WERI-Rb-1 (cell line): ENCODE measurements around the gene NCK2.

Source experiments
- DNase-seq: peaks from one replicate; pipeline ENCODE4 v3.0.0-alpha.2; 2020
- H3K27ac ChIP-seq: fragments of 250-450 bp; sonication (Bioruptor Pico); 2 replicates; pipeline ENCODE4 v1.5.1; 2020; ENCODE audit warnings: mild to moderate bottlenecking, moderate library complexity
- H3K27me3 ChIP-seq: fragments of 250-450 bp; sonication (Bioruptor Pico); 2 replicates; pipeline ENCODE4 v1.5.1; 2021; ENCODE audit warnings: mild to moderate bottlenecking, low read depth, moderate library complexity; ENCODE audit not compliant: insufficient read depth, severe bottlenecking
- H3K36me3 ChIP-seq: fragments of 250-450 bp; sonication (Bioruptor Pico); 2 replicates; pipeline ENCODE4 v1.5.1; 2020; ENCODE audit warnings: mild to moderate bottlenecking, moderate library complexity
- H3K4me3 ChIP-seq: 2 replicates; pipeline ENCODE4 v1.5.1; 2011; ENCODE audit warnings: low read depth, mild to moderate bottlenecking, control low read depth, low read length
- H3K9me3 ChIP-seq: fragments of 250-450 bp; sonication (Bioruptor Pico); 2 replicates; pipeline ENCODE4 v1.5.1; 2021; ENCODE audit warnings: mild to moderate bottlenecking, moderate library complexity; ENCODE audit not compliant: severe bottlenecking
- TF ChIP-seq, protein P1 (sequence below): IDR thresholded peaks from 2 replicates; pipeline ENCODE4 v1.5.1; 2011; ENCODE audit warnings: low read depth, mild to moderate bottlenecking, control low read depth, inconsistent platforms, low read length

Gene NCK2

DNA sequence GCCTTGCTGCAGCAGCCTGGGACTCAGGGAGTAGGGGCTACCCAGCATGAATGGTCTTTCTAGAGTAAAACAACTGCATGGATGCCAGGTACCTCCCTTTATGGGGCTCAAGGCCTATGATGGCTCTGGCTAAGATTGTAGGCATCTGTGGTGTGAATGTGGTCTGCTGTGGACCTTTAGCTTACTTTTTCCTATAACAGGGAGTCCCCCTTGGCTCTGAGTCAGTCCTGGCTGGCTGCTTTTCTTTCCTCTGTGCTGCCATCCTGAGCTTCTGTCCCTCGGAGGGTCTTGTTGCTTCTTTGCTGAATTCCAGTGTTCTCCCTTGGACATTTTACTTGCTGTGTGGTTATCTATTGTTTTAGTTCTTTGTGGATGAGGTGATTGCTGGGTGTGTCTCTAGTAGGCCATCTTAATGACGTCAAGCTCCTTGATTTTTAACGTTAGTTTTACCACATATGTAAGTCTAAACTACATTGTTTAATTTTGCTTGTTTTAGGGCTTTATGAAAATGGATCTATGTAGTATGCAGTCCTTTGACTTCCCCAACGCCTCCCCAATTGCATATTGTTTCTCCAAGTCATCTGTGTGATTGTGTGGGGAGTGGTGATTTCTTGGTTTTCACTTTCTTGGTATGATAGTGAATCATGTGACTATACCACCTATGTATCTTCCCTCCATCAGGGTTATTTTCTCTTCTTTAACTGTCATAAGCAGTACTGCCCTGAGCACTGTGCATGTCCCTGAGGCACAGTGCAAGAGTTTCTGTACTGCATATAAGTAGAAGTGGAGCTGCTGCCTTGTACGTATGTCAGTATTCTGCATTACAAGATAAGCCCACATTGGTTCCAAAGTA is 92.4 kb downstream of the NCK2 start:
- H3K27ac ChIP-seq = no peak overlapping the region
- H3K4me3 ChIP-seq = no peak overlapping the region
- TF ChIP-seq, protein P1, sequence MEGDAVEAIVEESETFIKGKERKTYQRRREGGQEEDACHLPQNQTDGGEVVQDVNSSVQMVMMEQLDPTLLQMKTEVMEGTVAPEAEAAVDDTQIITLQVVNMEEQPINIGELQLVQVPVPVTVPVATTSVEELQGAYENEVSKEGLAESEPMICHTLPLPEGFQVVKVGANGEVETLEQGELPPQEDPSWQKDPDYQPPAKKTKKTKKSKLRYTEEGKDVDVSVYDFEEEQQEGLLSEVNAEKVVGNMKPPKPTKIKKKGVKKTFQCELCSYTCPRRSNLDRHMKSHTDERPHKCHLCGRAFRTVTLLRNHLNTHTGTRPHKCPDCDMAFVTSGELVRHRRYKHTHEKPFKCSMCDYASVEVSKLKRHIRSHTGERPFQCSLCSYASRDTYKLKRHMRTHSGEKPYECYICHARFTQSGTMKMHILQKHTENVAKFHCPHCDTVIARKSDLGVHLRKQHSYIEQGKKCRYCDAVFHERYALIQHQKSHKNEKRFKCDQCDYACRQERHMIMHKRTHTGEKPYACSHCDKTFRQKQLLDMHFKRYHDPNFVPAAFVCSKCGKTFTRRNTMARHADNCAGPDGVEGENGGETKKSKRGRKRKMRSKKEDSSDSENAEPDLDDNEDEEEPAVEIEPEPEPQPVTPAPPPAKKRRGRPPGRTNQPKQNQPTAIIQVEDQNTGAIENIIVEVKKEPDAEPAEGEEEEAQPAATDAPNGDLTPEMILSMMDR = no peak
- no peaks in the 10 kb centered on the region for H3K27me3 ChIP-seq
- DNase-seq = no peak
- H3K36me3 ChIP-seq = no peaks in the 10 kb centered on the region
- H3K9me3 ChIP-seq = peaks cover 4% of the 10 kb centered on the region

DNA sequence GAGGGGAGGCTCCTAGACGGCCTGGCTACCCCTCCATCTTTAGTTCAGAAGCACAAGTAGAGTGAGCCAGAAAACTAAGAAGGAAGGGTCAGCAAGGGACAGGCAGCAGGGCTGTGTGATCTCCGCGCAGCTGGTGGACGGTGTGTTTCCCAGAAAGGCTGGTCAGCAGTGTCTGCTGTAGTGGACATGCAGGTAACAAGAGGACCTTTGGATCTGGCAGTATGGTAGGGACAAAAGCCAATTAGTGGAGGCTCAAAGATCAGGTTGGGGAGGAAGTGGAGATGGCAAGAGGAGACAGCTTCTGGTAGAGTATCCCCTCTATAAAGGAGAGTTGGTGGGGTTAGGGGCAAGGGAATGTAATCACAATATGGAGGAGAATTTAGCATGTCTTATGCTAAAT is 95.1 kb downstream of the NCK2 start:
- Histone ChIP-seq H3K36me3 (no peaks in the 10 kb centered on the region), H3K27me3 (no peaks in the 10 kb centered on the region), H3K27ac (peak overlapping the region; percentile 58), H3K9me3 (peaks cover 2% of the 10 kb centered on the region), H3K4me3 (no peak overlapping the region)
- no peak for DNase-seq
- TF ChIP-seq, protein P1 = no peak

DNA sequence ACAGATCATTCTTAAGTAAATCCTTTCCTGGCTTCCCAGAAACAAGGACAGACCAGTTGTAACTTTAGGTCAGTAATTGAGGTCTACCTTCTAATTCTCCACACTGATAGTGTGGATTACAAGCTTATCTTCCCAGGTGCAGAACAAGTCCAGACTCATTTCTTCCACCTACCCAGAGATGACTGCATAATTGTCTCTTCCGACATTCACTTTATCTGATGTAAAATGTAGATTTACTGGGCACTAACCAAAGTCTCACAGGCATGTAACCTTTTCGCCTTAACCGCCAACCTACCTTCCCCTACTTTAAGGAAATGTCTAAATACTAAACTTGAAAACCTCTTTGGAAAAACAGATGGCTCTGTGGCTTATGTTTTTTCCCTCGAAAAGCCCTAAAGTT is 96.2 kb downstream of the NCK2 start:
- TF ChIP-seq, protein P1 = no peak
- Histone ChIP-seq H3K36me3 (no peaks in the 10 kb centered on the region), H3K9me3 (no peaks in the 10 kb centered on the region), H3K4me3 (no peak overlapping the region), H3K27ac (peak overlapping the region; percentile 58), H3K27me3 (no peaks in the 10 kb centered on the region)
- no peak for DNase-seq

DNA sequence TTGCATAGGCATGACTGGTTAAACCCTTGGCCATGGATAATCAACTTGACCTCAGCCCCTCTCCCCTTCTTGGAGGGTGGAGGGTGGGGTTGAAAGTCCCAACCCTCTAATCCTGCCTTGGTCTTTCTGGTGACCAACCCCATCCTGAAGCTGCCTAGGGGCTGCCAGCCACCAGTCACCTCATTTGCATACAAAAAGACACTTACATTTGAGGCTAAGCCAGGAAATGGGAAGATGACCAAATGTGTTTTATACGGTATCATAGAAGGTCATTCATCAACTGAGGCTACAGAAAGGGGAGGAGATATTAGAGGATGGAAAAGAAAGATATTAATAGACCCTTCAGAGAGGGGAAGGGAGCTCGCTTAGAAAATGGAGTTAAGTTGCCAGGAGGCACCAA is 96.8 kb downstream of the NCK2 start:
- Histone ChIP-seq H3K27me3 (no peaks in the 10 kb centered on the region), H3K9me3 (no peaks in the 10 kb centered on the region), H3K36me3 (no peaks in the 10 kb centered on the region), H3K27ac (peak overlapping the region; percentile 58), H3K4me3 (no peak overlapping the region)
- DNase-seq = no peak
- TF ChIP-seq, protein P1 = no peak

DNA sequence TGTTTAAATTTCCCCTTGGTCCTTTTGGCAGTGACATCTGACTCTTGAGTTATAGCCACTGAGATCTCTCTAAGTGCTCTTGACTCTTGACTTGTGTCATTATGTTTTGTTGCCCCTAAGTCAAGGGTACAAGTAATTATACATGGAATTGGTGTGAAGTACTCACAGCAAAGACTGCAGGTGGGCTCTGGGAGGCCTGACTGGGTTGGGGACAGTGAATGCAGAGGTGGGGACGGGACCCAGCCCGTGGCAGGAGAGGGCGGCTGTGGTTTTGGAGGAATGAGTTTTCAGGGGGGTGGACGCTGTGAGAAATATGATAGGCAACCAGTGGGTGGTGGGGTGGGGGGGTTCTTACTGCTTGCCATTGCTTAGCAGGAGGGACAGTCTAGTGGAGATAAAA is 97.8 kb downstream of the NCK2 start:
- DNase-seq = no peak
- H3K4me3 ChIP-seq = no peak overlapping the region
- no peaks in the 10 kb centered on the region for H3K27me3 ChIP-seq
- H3K27ac ChIP-seq = no peak overlapping the region
- no peaks in the 10 kb centered on the region for H3K9me3 ChIP-seq
- no peaks in the 10 kb centered on the region for H3K36me3 ChIP-seq
- TF ChIP-seq, protein P1 = no peak
